IMR-90 (cell line): Measurements from ENCODE around the gene CCDC32. TPM values are rescaled to one million over a fixed set of nuclear protein-coding genes. Genes with fewer than 3 reads are reported as not detected.

Experiments
- ATAC-seq: fragments of 200-7000 bp; cut with Tn5 transposase; 2 replicates; pipeline ENCODE4 v1.9.1; 2020; ENCODE audit warnings: low read depth, mild to moderate bottlenecking, moderate library complexity
- BruUV-seq: library from RNA; stranded (reverse); fragments of 400-500 nt; replicated peaks from 2 replicates; lab custom pipeline; 2021; lab: Mats Ljungman, UMichigan
- CTCF ChIA-PET: fragments of 300-600 bp; formaldehyde crosslinking; extraction: SDS; loops from one replicate; lab custom pipeline; 2021; ENCODE audit warnings: antibody characterized with exemption; lab: Yijun Ruan, JAX
- POLR2A ChIA-PET: fragments of 300-600 bp; sonication (Branson Sonifier 250); formaldehyde crosslinking; loops from one replicate; lab custom pipeline; 2022; ENCODE audit warnings: antibody characterized with exemption; ENCODE audit not compliant: unreplicated experiment; lab: Charles Lee
- DNase-seq: peaks from one replicate; pipeline ENCODE4 v3.0.0; 2013
- H2AFZ ChIP-seq: replicated peaks from 2 replicates; pipeline ENCODE3; 2013; ENCODE audit warnings: low read length, mild to moderate bottlenecking; ENCODE audit not compliant: poor library complexity
- H2AK5ac ChIP-seq: 2 replicates; pipeline ENCODE4 v1.6.1; 2013; ENCODE audit warnings: low read depth, low read length, inconsistent platforms
- H2AK9ac ChIP-seq: replicated peaks from 2 replicates; pipeline ENCODE3; 2013; ENCODE audit warnings: mild to moderate bottlenecking, low read depth, low read length, moderate library complexity; ENCODE audit not compliant: poor library complexity
- H2BK120ac ChIP-seq: 2 replicates; pipeline ENCODE4 v1.6.1; 2013; ENCODE audit warnings: low read depth, low read length, inconsistent platforms
- H2BK15ac ChIP-seq: 3 replicates; pipeline ENCODE4 v1.6.1; 2013; ENCODE audit warnings: low read depth, low read length, inconsistent platforms
- H2BK20ac ChIP-seq: 2 replicates; pipeline ENCODE4 v1.6.1; 2013; ENCODE audit warnings: low read depth, mild to moderate bottlenecking, inconsistent platforms, low read length, moderate library complexity
- H2BK5ac ChIP-seq: 2 replicates; pipeline ENCODE4 v1.6.1; 2013; ENCODE audit warnings: mild to moderate bottlenecking, low read depth, low read length, inconsistent platforms; ENCODE audit not compliant: poor library complexity, severe bottlenecking
- H3K14ac ChIP-seq: replicated peaks from 2 replicates; pipeline ENCODE4 v1.6.1; 2013; ENCODE audit warnings: low read depth, low read length, inconsistent platforms
- H3K18ac ChIP-seq: 2 replicates; pipeline ENCODE4 v1.6.1; 2013; ENCODE audit warnings: low read depth, low read length, control low read depth
- H3K23ac ChIP-seq: 2 replicates; pipeline ENCODE4 v1.6.1; 2013; ENCODE audit warnings: low read depth, low read length, inconsistent platforms
- H3K27ac ChIP-seq: 2 replicates; pipeline ENCODE4 v1.5.1; 2013; ENCODE audit warnings: mild to moderate bottlenecking, control low read depth, low read length; ENCODE audit not compliant: insufficient read depth
- H3K27me3 ChIP-seq: 2 replicates; pipeline ENCODE4 v1.6.1; 2013; ENCODE audit warnings: low read length; ENCODE audit not compliant: control insufficient read depth, insufficient read depth
- H3K36me3 ChIP-seq: 2 replicates; pipeline ENCODE4 v1.6.1; 2013; ENCODE audit warnings: low read length, mixed read lengths; ENCODE audit not compliant: control insufficient read depth, insufficient read depth
- H3K4ac ChIP-seq: 2 replicates; pipeline ENCODE4 v1.6.1; 2013; ENCODE audit warnings: low read depth, low read length, inconsistent platforms
- H3K4me1 ChIP-seq: 2 replicates; pipeline ENCODE4 v1.6.1; 2013; ENCODE audit warnings: low read length, mixed read lengths; ENCODE audit not compliant: control insufficient read depth, insufficient read depth
- H3K4me2 ChIP-seq: 2 replicates; pipeline ENCODE4 v1.6.1; 2013; ENCODE audit warnings: low read depth, mild to moderate bottlenecking, control low read depth, low read length, moderate library complexity
- H3K4me3 ChIP-seq: 2 replicates; pipeline ENCODE4 v1.5.1; 2013; ENCODE audit warnings: low read depth, mild to moderate bottlenecking, control low read depth, low read length, moderate library complexity; ENCODE audit not compliant: insufficient read depth
- H3K56ac ChIP-seq: 2 replicates; pipeline ENCODE4 v1.6.1; 2013; ENCODE audit warnings: low read length, inconsistent platforms; ENCODE audit not compliant: insufficient read depth; ENCODE audit errors: extremely low read depth
- H3K79me1 ChIP-seq, 2 experiments: 2 replicates each; pipeline ENCODE4 v1.6.1; 2013; ENCODE audit warnings: low read length in 2 of 2, inconsistent platforms in 1 of 2, low read depth in 1 of 2
- H3K9ac ChIP-seq: 2 replicates; pipeline ENCODE4 v1.6.1; 2013; ENCODE audit warnings: low read depth, low read length, control low read depth
- H3K9me1 ChIP-seq: 2 replicates; pipeline ENCODE4 v1.6.1; 2013; ENCODE audit warnings: low read length, inconsistent platforms; ENCODE audit not compliant: insufficient read depth
- H3K9me3 ChIP-seq: 2 replicates; pipeline ENCODE4 v1.6.1; 2013; ENCODE audit warnings: low read length; ENCODE audit not compliant: control insufficient read depth, insufficient read depth
- H4K20me1 ChIP-seq: 2 replicates; pipeline ENCODE4 v1.6.1; 2013; ENCODE audit warnings: low read length, inconsistent platforms; ENCODE audit not compliant: insufficient read depth
- H4K5ac ChIP-seq: 2 replicates; pipeline ENCODE4 v1.6.1; 2013; ENCODE audit warnings: mild to moderate bottlenecking, low read depth, low read length, control low read depth
- H4K8ac ChIP-seq, 2 experiments: 2 replicates each; pipeline ENCODE4 v1.6.1; 2013; ENCODE audit warnings: low read depth in 2 of 2, low read length in 2 of 2, control low read depth in 1 of 2, inconsistent platforms in 1 of 2
- H4K91ac ChIP-seq: 2 replicates; pipeline ENCODE4 v1.6.1; 2013; ENCODE audit warnings: low read depth, low read length, inconsistent platforms; ENCODE audit not compliant: insufficient read depth
- MAFK ChIP-seq: IDR thresholded peaks from 2 replicates; pipeline ENCODE4 v1.6.1; 2012; ENCODE audit warnings: low read depth, low read length, improper control_type of control experiment
- POLR2A ChIP-seq: IDR thresholded peaks from 2 replicates; pipeline ENCODE4 v1.6.1; 2012; ENCODE audit warnings: mild to moderate bottlenecking, low read depth, low read length
- SMC3 ChIP-seq: fragments of 150-350 bp; IDR thresholded peaks from 2 replicates; pipeline ENCODE4 v1.6.1; 2016; ENCODE audit warnings: low read depth, mild to moderate bottlenecking, antibody characterized with exemption, low read length, moderate library complexity
- WGBS, 2 experiments: methylation state at CpG; one replicate each; pipeline versions ENCODE4 v1.1.5 to v1.1.7; 2013; ENCODE audit warnings: missing lambda C conversion rate in 2 of 2; ENCODE audit not compliant: insufficient read length in 1 of 2; ENCODE audit errors: extremely low coverage in 2 of 2; 5-methylcytosine and 5-hydroxymethylcytosine counted together
- dilution Hi-C: fragments of 300-500 bp; cut with HindIII; formaldehyde crosslinking; loops from one replicate; pipeline ENCODE4 v1.14.3; 2018; ENCODE audit warnings: low sequenced_read_pairs; ENCODE audit not compliant: unreplicated experiment
- in situ Hi-C: fragments of 300-500 bp; cut with MboI; formaldehyde crosslinking; loops from 3 replicates; pipeline ENCODE4 v1.14.3; 2019; ENCODE audit warnings: low sequenced_read_pairs, inconsistent platforms, mixed read lengths
- intact Hi-C: fragments of 100-400 bp; cut with micrococcal nuclease; formaldehyde crosslinking; loops from 2 replicates; pipeline ENCODE4 v1.10.0; 2022
- polyA plus RNA-seq, 3 experiments: library from polyadenylated mRNA; depleted of rRNA; stranded (reverse); fragments of >200 nt; gene quantifications; 2 replicates each; pipeline ENCODE4 v1.2.3, GENCODE V29; 2012; ENCODE audit warnings: low replicate concordance in 1 of 3
- total RNA-seq: library from RNA; depleted of rRNA; stranded (reverse); fragments of >200 nt; gene quantifications from 2 replicates; pipeline ENCODE4 v1.2.3, GENCODE V29; 2012

Gene CCDC32
- total and polyA plus RNA-seq, 2 of the 4 experiments (the other 2 are of a cell fraction) = 14.8 to 15.1 TPM

- no peak overlapping the region for H4K5ac ChIP-seq
- DNase-seq = no peak
- no peak overlapping the region for H4K91ac ChIP-seq
- H3K9me3 ChIP-seq = no peaks in the 10 kb centered on the region
- POLR2A ChIA-PET = no interaction called here
- WGBS, 2 experiments = no CpG with 5 or more reads among the region's 5 CpGs
- no peak overlapping the region for H3K4ac ChIP-seq
- TF ChIP-seq POLR2A (no peak), MAFK (no peak), SMC3 (no peak)
- no peak overlapping the region for H4K8ac ChIP-seq
- H3K79me1 ChIP-seq = no peaks in the 10 kb centered on the region
- H3K9me1 ChIP-seq = peaks cover 15% of the 10 kb centered on the region
- H2BK5ac ChIP-seq = no peak overlapping the region
- no peak overlapping the region for H3K56ac ChIP-seq
- H2BK15ac ChIP-seq = no peak overlapping the region
- no peak overlapping the region for H2BK20ac ChIP-seq
- H3K23ac ChIP-seq = no peak overlapping the region
- CTCF ChIA-PET = no interaction called here
- in situ Hi-C loops (no loop called here), dilution Hi-C loops (no loop called here), intact Hi-C loops (no loop called here)
- no peak overlapping the region for H3K4me2 ChIP-seq
- no peak overlapping the region for H3K4me3 ChIP-seq
- no peak overlapping the region for H3K9ac ChIP-seq
- no peak overlapping the region for H3K27ac ChIP-seq
- H3K27me3 ChIP-seq = no peaks in the 10 kb centered on the region
- H3K18ac ChIP-seq = no peak overlapping the region
- H3K36me3 ChIP-seq = no peaks in the 10 kb centered on the region
- no peaks in the 10 kb centered on the region for H4K20me1 ChIP-seq
- H3K4me1 ChIP-seq = peaks cover 2% of the 10 kb centered on the region; the same call in 1 of the 2 replicates
- no peak for ATAC-seq
- H2BK120ac ChIP-seq = no peak overlapping the region
- no peak overlapping the region for H2AK9ac ChIP-seq
- no peak overlapping the region for H2AK5ac ChIP-seq
- BruUV-seq = no TSS peak
- no peak overlapping the region for H2AFZ ChIP-seq
- no peak overlapping the region for H3K14ac ChIP-seq
Measured at GRCh38 chr15:40534371-40534770, 30.5 kb downstream of the CCDC32 start.
